VCaP (cell line): ENCODE measurements around the gene ULBP2.
A peak's percentile ranks its signal among the peaks of the same experiment; 100 is the strongest.

Experiments used
- H3K27ac ChIP-seq: fragments of 450-650 bp; 2 replicates; pipeline ENCODE4 v1.5.1; 2017
- TF ChIP-seq, protein P1 (sequence below): fragments of 450-650 bp; conservative IDR thresholded peaks from 2 replicates; pipeline ENCODE4 v1.5.1; 2017; ENCODE audit warnings: mild to moderate bottlenecking, moderate library complexity

ULBP2 gene

GRCh38 chr6:149941583-149942460 lies at the start of gene ULBP2:
Gene ULBP2, plus strand, starts transcription at chr6:149942014. Its CDS starts 59 bp downstream, at chr6:149942073.
- H3K27ac ChIP-seq: peak within 1 kb of the TSS; percentile 47
- TF ChIP-seq, protein P1, sequence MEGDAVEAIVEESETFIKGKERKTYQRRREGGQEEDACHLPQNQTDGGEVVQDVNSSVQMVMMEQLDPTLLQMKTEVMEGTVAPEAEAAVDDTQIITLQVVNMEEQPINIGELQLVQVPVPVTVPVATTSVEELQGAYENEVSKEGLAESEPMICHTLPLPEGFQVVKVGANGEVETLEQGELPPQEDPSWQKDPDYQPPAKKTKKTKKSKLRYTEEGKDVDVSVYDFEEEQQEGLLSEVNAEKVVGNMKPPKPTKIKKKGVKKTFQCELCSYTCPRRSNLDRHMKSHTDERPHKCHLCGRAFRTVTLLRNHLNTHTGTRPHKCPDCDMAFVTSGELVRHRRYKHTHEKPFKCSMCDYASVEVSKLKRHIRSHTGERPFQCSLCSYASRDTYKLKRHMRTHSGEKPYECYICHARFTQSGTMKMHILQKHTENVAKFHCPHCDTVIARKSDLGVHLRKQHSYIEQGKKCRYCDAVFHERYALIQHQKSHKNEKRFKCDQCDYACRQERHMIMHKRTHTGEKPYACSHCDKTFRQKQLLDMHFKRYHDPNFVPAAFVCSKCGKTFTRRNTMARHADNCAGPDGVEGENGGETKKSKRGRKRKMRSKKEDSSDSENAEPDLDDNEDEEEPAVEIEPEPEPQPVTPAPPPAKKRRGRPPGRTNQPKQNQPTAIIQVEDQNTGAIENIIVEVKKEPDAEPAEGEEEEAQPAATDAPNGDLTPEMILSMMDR: no peak

- TF ChIP-seq, protein P1: no peak
- peak overlapping the region; percentile 24; the same call in 1 of the 2 replicates for H3K27ac ChIP-seq
Measured at GRCh38 chr6:149895048-149895590, 46.7 kb upstream of the ULBP2 start.

DNA sequence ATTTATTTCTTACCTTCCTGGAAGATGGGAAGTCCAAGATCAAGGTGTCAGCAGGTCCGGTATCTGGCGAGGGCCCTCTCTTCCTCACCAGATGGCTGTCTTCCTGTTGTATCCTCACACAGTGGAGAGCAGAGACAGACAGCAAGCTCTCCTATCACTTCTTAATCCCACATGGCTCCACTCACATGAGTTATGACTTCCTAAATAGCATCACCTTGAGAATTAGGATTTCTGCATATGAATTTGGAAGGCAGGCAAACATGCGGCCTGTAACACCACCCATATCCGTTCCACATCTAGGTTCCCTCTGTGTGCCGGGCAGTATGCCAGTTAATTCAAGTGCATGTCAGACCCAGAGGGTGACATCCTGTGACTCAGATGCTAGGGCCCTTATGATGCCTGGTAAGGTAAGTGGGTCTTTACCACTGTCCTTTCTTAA lies 46.0 kb upstream of the ULBP2 start:
- peak overlapping the region; percentile 24; the same call in 1 of the 2 replicates for H3K27ac ChIP-seq
- TF ChIP-seq, protein P1: no peak

DNA sequence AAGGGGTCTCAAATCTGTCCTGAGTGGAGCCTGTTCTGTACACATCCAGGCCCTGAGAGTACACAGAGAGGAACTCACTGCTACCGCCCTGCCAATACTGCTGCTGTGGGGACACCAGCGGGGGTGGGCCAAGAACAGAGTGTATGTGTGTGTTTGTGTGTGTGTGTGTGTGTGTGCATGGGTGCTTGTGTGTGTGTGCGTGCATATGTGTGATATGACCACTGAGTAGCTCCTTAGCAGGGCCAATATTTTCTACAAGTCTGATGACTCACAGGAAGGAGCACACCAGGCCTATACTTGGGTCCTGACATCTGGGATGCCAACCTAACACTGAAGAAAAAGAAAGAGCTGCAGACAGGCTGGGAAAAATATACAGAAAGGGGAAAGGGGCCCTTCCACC lies 45.3 kb upstream of the ULBP2 start:
- peak overlapping the region; percentile 24; the same call in 1 of the 2 replicates for H3K27ac ChIP-seq
- TF ChIP-seq, protein P1: no peak

DNA sequence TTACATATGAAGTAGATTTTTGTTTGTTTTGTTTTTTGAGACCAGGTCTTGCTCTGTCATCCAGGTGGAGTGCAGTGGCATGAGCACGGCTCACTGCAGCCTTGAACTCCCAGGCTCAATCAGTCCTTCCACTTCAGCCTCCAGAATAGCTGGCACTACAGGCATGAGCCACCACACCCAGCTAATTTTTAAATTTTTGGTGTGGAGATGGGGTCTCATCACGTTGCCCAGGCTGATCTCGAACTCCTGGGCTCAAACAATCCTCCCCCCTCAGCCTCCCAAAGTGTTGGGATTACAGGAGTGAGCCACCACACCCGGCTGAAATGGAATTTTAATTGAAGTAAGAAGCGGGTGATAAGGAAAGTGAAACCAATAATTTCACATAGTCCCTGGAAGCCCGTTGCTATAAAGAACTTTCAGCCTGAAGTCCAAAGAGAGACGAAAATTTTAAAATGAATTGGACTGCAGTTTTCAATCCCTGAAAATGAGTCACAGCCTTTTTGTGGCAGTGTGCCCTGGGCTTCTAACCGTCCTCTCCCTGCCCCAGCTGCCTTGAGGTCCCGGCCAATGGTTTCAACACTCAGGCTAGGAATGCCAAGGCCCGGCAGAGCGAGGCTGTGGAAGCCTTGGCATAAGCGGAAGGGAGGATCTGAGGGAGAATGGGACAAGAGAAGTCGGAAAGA lies 44.7 kb upstream of the ULBP2 start:
- TF ChIP-seq, protein P1: no peak

DNA sequence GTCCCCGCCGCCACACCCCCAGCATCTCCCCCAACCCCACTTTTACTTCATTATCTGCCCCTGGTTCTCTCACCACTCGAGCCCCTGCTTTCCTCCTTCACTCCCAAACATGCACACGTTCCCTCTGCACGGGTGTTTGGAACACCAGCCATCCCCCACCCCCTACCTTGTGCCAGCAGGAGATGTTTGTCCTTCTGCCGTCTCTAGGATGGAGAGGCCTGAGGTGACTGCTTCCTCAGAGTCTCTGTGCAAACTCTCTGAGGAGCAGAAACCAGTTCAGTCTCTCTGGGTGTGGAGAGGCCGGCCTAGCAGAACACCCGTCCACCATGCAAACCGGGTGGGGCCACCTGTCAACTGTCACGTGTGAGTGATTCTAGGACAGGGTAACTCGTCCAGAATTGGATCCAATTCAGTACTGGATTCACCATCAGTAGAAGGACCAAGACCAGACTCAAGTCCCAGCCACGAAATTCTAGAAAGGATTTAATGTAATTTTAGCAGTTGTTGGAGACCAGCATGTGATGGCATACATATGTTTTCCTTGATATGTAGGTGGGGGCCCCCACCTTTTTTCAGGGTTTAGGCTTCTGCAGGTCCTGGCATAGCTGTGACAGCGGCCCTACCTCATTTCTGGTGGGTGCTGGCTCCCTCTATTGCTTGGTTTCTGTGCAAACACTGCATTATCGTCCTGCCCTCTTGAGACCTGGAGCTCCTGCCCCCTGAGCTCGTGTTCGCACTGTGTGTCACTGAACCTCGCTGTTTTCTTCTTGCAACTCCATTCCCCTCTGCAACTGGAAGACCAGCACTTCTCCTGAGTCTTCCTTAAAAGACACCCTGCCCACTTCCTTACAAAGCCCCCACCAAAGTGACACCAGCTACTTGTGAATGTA lies 43.7 kb upstream of the ULBP2 start, which contains the start of gene RAET1E:
Gene RAET1E, minus strand, starts transcription at position 259 of the 890 bp plus-strand sequence. CDS start 7,212 bp downstream, outside the sequence.
- TF ChIP-seq, protein P1: no peak
- H3K27ac ChIP-seq: no peak within 1 kb of the TSS

More for the DNA sequence above, 44.7 kb upstream of the ULBP2 start:
- no peak overlapping the region for H3K27ac ChIP-seq
